ENCODE measurements around the gene RSPH3.
A peak's percentile ranks its signal among the peaks of the same experiment; 100 is the strongest.
"Not testable (repeated sequence)": the region's sequence is repeated elsewhere in the genome, so short reads cannot be mapped to it uniquely, and the experiment has no call there.

RSPH3 gene

GRCh38 chr6:158999666-159000403 lies at the start of gene RSPH3:
Gene RSPH3, minus strand, starts transcription at chr6:159000202. Its CDS starts 652 bp downstream, at chr6:158999550.
- peak; percentile 96 for DNase-seq (ENCODE audit: low spot score)

- DNase-seq (ENCODE audit: low spot score): no peak
Observed at GRCh38 chr6:159047891-159048685, 48.1 kb upstream of the RSPH3 start.

GRCh38 chr6:159045801-159046200 lies 45.8 kb upstream of the RSPH3 start:
- no peak for DNase-seq (ENCODE audit: low spot score)

- no peak for DNase-seq (ENCODE audit: low spot score)
Observed at GRCh38 chr6:159044899-159045727, 45.1 kb upstream of the RSPH3 start, which contains the start of gene TAGAP. Gene TAGAP, minus strand, starts transcription at chr6:159044991. Its CDS starts 845 bp downstream, at chr6:159044146.

GRCh38 chr6:159043947-159044346 lies 43.9 kb upstream of the RSPH3 start:
- no peak for DNase-seq (ENCODE audit: low spot score)

- DNase-seq (ENCODE audit: low spot score): no peak
Observed at GRCh38 chr6:159043251-159043650, 43.2 kb upstream of the RSPH3 start.

GRCh38 chr6:159042826-159043181 lies 42.8 kb upstream of the RSPH3 start:
- no peak for DNase-seq (ENCODE audit: low spot score)

- no peak for DNase-seq (ENCODE audit: low spot score)
Observed at GRCh38 chr6:159042003-159042825, 42.2 kb upstream of the RSPH3 start.

- DNase-seq (ENCODE audit: low spot score): no peak
Observed at GRCh38 chr6:159041181-159041580, 41.2 kb upstream of the RSPH3 start.

GRCh38 chr6:159039885-159040258 lies 39.9 kb upstream of the RSPH3 start:
- no peak for DNase-seq (ENCODE audit: low spot score)

GRCh38 chr6:159038914-159039884 lies 39.2 kb upstream of the RSPH3 start:
- no peak for DNase-seq (ENCODE audit: low spot score)

GRCh38 chr6:159038318-159038717 lies 38.3 kb upstream of the RSPH3 start:
- not testable (repeated sequence) for DNase-seq (ENCODE audit: low spot score)

GRCh38 chr6:159037756-159038290 lies 37.8 kb upstream of the RSPH3 start:
- no peak for DNase-seq (ENCODE audit: low spot score)

- DNase-seq (ENCODE audit: low spot score): no peak
Observed at GRCh38 chr6:159036673-159037072, 36.7 kb upstream of the RSPH3 start.

- no peak for DNase-seq (ENCODE audit: low spot score)
Observed at GRCh38 chr6:159035891-159036290, 35.9 kb upstream of the RSPH3 start.

GRCh38 chr6:159033160-159034049 lies 33.4 kb upstream of the RSPH3 start:
- no peak for DNase-seq (ENCODE audit: low spot score)

GRCh38 chr6:159031846-159032245 lies 31.8 kb upstream of the RSPH3 start:
- no peak for DNase-seq (ENCODE audit: low spot score)

- no peak for DNase-seq (ENCODE audit: low spot score)
Observed at GRCh38 chr6:159030168-159030567, 30.2 kb upstream of the RSPH3 start.

- DNase-seq (ENCODE audit: low spot score): not testable (repeated sequence)
Observed at GRCh38 chr6:159025224-159025623, 25.2 kb upstream of the RSPH3 start.

Data from left forelimb (tissue), 1 donor.